Sigmoid colon (tissue), 3 donors: ENCODE measurements around the gene BCAS3.

Experiments
- CTCF ChIP-seq, 4 experiments: fragments of 450-650 bp in 3 of 4; fragments of 200-600 bp in 1 of 4; IDR thresholded peaks; one replicate each; pipeline ENCODE4 v1.5.1; 2016 to 2019; ENCODE audit warnings: antibody characterized with exemption in 4 of 4, mild to moderate bottlenecking in 3 of 4, moderate library complexity in 2 of 4
- POLR2A ChIP-seq, 2 donors: fragments of 450-650 bp; IDR thresholded peaks; one replicate each; pipeline ENCODE4 v1.6.1; 2016; ENCODE audit warnings: antibody characterized with exemption in 2 of 2, mild to moderate bottlenecking in 2 of 2, moderate library complexity in 2 of 2

- TF ChIP-seq POLR2A (IDR thresholded peaks at IDR 0.05), result no peak
- no peak for TF ChIP-seq CTCF (IDR thresholded peaks at IDR 0.05)
Measured at GRCh38 chr17:61393904-61394629, 716.4 kb downstream of the BCAS3 start.
